CD14-positive monocyte (primary cell): ENCODE measurements around the gene RYR3. TPM values are rescaled to one million over a fixed set of nuclear protein-coding genes. Genes with fewer than 3 reads are reported as not detected.

ENCODE experiments used
- DNase-seq, 3 donors: peaks; one replicate each; pipeline ENCODE4 v3.0.0-alpha.2; 2011 to 2022
- H2AFZ ChIP-seq: 2 replicates; pipeline ENCODE4 v1.6.0; 2012; ENCODE audit warnings: mild to moderate bottlenecking, low read depth, low read length, inconsistent platforms; ENCODE audit not compliant: insufficient read depth, poor library complexity, severe bottlenecking
- H3K27ac ChIP-seq, 2 donors: 1 replicate in 1 of 2; 2 replicates in 1 of 2; pipeline ENCODE4 v1.5.1; 2012 to 2013; ENCODE audit warnings: low read length in 2 of 2, control low read depth in 1 of 2, inconsistent platforms in 1 of 2, low read depth in 1 of 2, mild to moderate bottlenecking in 1 of 2
- H3K27me3 ChIP-seq, 2 donors: one replicate each; pipeline versions ENCODE4 v1.6.0 to v1.6.1; 2011 to 2013; ENCODE audit warnings: low read length in 2 of 2; ENCODE audit not compliant: control insufficient read depth in 2 of 2, insufficient read depth in 2 of 2
- H3K36me3 ChIP-seq, 2 donors: replicated peaks in 1 of 2; 1 replicate in 1 of 2; 2 replicates in 1 of 2; pipeline versions ENCODE4 v1.5.1 to v1.6.1; 2012 to 2013; ENCODE audit warnings: low read length in 2 of 2, control low read depth in 1 of 2, inconsistent platforms in 1 of 2, mild to moderate bottlenecking in 1 of 2; ENCODE audit not compliant: insufficient read depth in 2 of 2, control insufficient read depth in 1 of 2
- H3K4me1 ChIP-seq, 2 donors: 1 replicate in 1 of 2; 2 replicates in 1 of 2; pipeline versions ENCODE4 v1.5.1 to v1.6.1; 2012 to 2013; ENCODE audit warnings: low read length in 2 of 2, control low read depth in 1 of 2, inconsistent platforms in 1 of 2, mild to moderate bottlenecking in 1 of 2, moderate library complexity in 1 of 2; ENCODE audit not compliant: insufficient read depth in 2 of 2, control insufficient read depth in 1 of 2
- H3K4me2 ChIP-seq: replicated peaks from 2 replicates; pipeline ENCODE3; 2012; ENCODE audit warnings: low read length, moderate library complexity, mild to moderate bottlenecking; ENCODE audit not compliant: poor library complexity, severe bottlenecking; ENCODE audit errors: extremely low read depth
- H3K4me3 ChIP-seq, 3 experiments: fragments of 200-600 bp in 1 of 3; sonication (generic) in 1 of 3; replicated peaks in 1 of 3; 1 replicate in 2 of 3; 2 replicates in 1 of 3; pipeline ENCODE4 v1.5.1; 2011 to 2013; ENCODE audit warnings: low read length in 3 of 3, mild to moderate bottlenecking in 3 of 3, control low read depth in 2 of 3, low read depth in 2 of 3, inconsistent platforms in 1 of 3, moderate library complexity in 1 of 3
- H3K79me2 ChIP-seq: 2 replicates; pipeline ENCODE4 v1.6.0; 2012; ENCODE audit warnings: mild to moderate bottlenecking, control low read depth, inconsistent platforms, low read length, moderate library complexity; ENCODE audit not compliant: insufficient read depth
- H3K9ac ChIP-seq: 2 replicates; pipeline ENCODE4 v1.6.0; 2017; ENCODE audit warnings: low read length, mild to moderate bottlenecking; ENCODE audit not compliant: insufficient read depth, poor library complexity, severe bottlenecking
- H3K9me3 ChIP-seq, 2 donors: replicated peaks in 1 of 2; 1 replicate in 1 of 2; 2 replicates in 1 of 2; pipeline versions ENCODE4 v1.5.1 to v1.6.1; 2012 to 2013; ENCODE audit warnings: low read length in 2 of 2, control low read depth in 1 of 2; ENCODE audit not compliant: control insufficient read depth in 1 of 2, insufficient read depth in 1 of 2
- H4K20me1 ChIP-seq: 2 replicates; pipeline ENCODE4 v1.6.0; 2012; ENCODE audit warnings: mild to moderate bottlenecking, low read length, control low read depth, moderate library complexity; ENCODE audit not compliant: insufficient read depth
- H3K27ac Mint-ChIP-seq, 7 donors: one replicate each; pipeline ENCODE4 v1.8.0; 2020; ENCODE audit warnings: mild to moderate bottlenecking in 7 of 7, mixed read lengths in 7 of 7, moderate library complexity in 6 of 7, inconsistent platforms in 2 of 7
- H3K27me3 Mint-ChIP-seq, 3 donors: one replicate each; pipeline ENCODE4 v1.8.0; 2021 to 2022; ENCODE audit warnings: low read depth in 3 of 3, mild to moderate bottlenecking in 3 of 3, mixed read lengths in 3 of 3, moderate library complexity in 3 of 3, inconsistent platforms in 1 of 3
- H3K36me3 Mint-ChIP-seq, 2 donors: one replicate each; pipeline ENCODE4 v1.8.0; 2020; ENCODE audit warnings: mixed read lengths in 2 of 2, inconsistent platforms in 1 of 2, mild to moderate bottlenecking in 1 of 2
- H3K4me1 Mint-ChIP-seq: one replicate; pipeline ENCODE4 v1.8.0; 2020; ENCODE audit warnings: mild to moderate bottlenecking, mixed read lengths
- H3K4me3 Mint-ChIP-seq, 2 donors: one replicate each; pipeline ENCODE4 v1.8.0; 2020; ENCODE audit warnings: mild to moderate bottlenecking in 2 of 2, mixed read lengths in 2 of 2, moderate library complexity in 1 of 2
- H3K9me3 Mint-ChIP-seq, 7 donors: one replicate each; pipeline ENCODE4 v1.8.0; 2020 to 2022; ENCODE audit warnings: mixed read lengths in 7 of 7, mild to moderate bottlenecking in 6 of 7, moderate library complexity in 6 of 7, inconsistent platforms in 2 of 7
- WGBS: methylation state at CpG from one replicate; pipeline ENCODE4 v1.1.5; 2013; ENCODE audit warnings: missing lambda C conversion rate; ENCODE audit not compliant: insufficient coverage; 5-methylcytosine and 5-hydroxymethylcytosine counted together
- intact Hi-C, 2 donors: fragments of 100-400 bp; cut with micrococcal nuclease; formaldehyde crosslinking; loops; one replicate each; pipeline versions ENCODE4 v1.15.0 to v1.15.1; 2023
- polyA plus RNA-seq, 3 donors: library from polyadenylated mRNA; depleted of rRNA in 1 of 3; unstranded in 2 of 3; stranded (reverse) in 1 of 3; fragments of 300-500 nt in 2 of 3; fragments of >200 nt in 1 of 3; fragmentation: Illumina TruSeq in 2 of 3; gene quantifications; 1 replicate in 2 of 3; 2 replicates in 1 of 3; pipeline ENCODE4 v1.2.3, GENCODE V29; 2012 to 2021
- TF ChIP-seq, protein P1 (sequence below): fragments of 200-600 bp; IDR thresholded peaks from one replicate; pipeline ENCODE4 v1.8.0; 2022; ENCODE audit warnings: antibody characterized with exemption, mild to moderate bottlenecking

RYR3 gene
- polyA plus RNA-seq, 3 donors: not detected

GRCh38 chr15:33834892-33835743, 524.4 kb downstream of the RYR3 start:
- peaks cover 0 to 3% (median 0%) of the 10 kb centered on the region in 3 donors for H3K27me3 Mint-ChIP-seq
- Histone ChIP-seq H3K9me3 (no peaks in the 10 kb centered on the region), H3K4me1 (no peaks in the 10 kb centered on the region), H3K27me3 (no peaks in the 10 kb centered on the region), H2AFZ (no peak overlapping the region), H3K4me3 (no peak overlapping the region), H3K4me2 (no peak overlapping the region), H4K20me1 (no peaks in the 10 kb centered on the region), H3K27ac (no peak overlapping the region), H3K9ac (no peak overlapping the region), H3K36me3 (no peaks in the 10 kb centered on the region), H3K79me2 (no peaks in the 10 kb centered on the region)
- peaks cover 0 to 9% (median 0%) of the 10 kb centered on the region in 7 donors for H3K9me3 Mint-ChIP-seq
- intact Hi-C loops: no loop called here
- 58% methylated on average over 7 of the region's 9 CpGs for WGBS
- no peak for DNase-seq
- H3K4me1 Mint-ChIP-seq: no peaks in the 10 kb centered on the region
- no peaks in the 10 kb centered on the region for H3K36me3 Mint-ChIP-seq
- H3K4me3 Mint-ChIP-seq: no peak overlapping the region
- TF ChIP-seq, protein P1, sequence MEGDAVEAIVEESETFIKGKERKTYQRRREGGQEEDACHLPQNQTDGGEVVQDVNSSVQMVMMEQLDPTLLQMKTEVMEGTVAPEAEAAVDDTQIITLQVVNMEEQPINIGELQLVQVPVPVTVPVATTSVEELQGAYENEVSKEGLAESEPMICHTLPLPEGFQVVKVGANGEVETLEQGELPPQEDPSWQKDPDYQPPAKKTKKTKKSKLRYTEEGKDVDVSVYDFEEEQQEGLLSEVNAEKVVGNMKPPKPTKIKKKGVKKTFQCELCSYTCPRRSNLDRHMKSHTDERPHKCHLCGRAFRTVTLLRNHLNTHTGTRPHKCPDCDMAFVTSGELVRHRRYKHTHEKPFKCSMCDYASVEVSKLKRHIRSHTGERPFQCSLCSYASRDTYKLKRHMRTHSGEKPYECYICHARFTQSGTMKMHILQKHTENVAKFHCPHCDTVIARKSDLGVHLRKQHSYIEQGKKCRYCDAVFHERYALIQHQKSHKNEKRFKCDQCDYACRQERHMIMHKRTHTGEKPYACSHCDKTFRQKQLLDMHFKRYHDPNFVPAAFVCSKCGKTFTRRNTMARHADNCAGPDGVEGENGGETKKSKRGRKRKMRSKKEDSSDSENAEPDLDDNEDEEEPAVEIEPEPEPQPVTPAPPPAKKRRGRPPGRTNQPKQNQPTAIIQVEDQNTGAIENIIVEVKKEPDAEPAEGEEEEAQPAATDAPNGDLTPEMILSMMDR: no peak
- H3K27ac Mint-ChIP-seq: no peak overlapping the region

DNA sequence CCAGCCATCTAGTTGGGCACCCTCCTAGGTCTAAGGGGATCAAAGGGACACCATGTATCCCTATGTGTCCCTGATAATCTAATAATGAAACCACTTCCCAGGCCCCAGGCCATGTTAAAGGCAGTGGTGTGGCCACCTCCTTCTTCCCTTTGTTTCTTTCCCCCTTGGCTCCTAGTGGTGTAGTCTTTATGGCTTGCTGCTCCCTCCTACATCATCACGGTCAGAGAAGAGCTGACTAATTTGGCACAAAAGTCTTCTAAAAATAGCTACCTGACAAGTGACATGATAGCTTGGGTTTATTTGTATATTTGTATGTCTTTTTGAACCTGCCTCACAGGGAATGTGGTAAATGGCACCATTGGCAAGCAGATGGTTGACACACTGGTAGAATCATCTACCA, 526.5 kb downstream of the RYR3 start:
- H3K9ac ChIP-seq: no peak overlapping the region
- H3K36me3 ChIP-seq: no peaks in the 10 kb centered on the region
- intact Hi-C loops: no loop called here
- Mint-ChIP-seq H3K9me3 (peaks cover 0 to 7% (median 2%) of the 10 kb centered on the region in 7 donors), H3K27ac (no peak overlapping the region), H3K4me1 (no peaks in the 10 kb centered on the region), H3K36me3 (no peaks in the 10 kb centered on the region), H3K27me3 (peaks cover 0 to 3% (median 0%) of the 10 kb centered on the region in 3 donors), H3K4me3 (no peak overlapping the region)
- no peak overlapping the region for H3K27ac ChIP-seq
- H4K20me1 ChIP-seq: no peaks in the 10 kb centered on the region
- TF ChIP-seq, protein P1: no peak
- H3K27me3 ChIP-seq: no peaks in the 10 kb centered on the region
- H3K79me2 ChIP-seq: no peaks in the 10 kb centered on the region
- no peak overlapping the region for H2AFZ ChIP-seq
- no peaks in the 10 kb centered on the region for H3K9me3 ChIP-seq
- no peak for DNase-seq
- no peak overlapping the region for H3K4me2 ChIP-seq
- no peaks in the 10 kb centered on the region for H3K4me1 ChIP-seq
- no CpG with 5 or more reads among the region's 1 CpG for WGBS
- H3K4me3 ChIP-seq: no peak overlapping the region
